GM12878 (cell line): ENCODE measurements around the gene SEZ6L2. TPM values are rescaled to one million over a fixed set of nuclear protein-coding genes. Genes with fewer than 3 reads are reported as not detected.

Experiments used
- CBFB ChIP-seq: IDR thresholded peaks from 2 replicates; pipeline ENCODE4 v1.6.1; 2016; ENCODE audit warnings: antibody characterized with exemption, low read depth
- CREM ChIP-seq: IDR thresholded peaks from 2 replicates; pipeline ENCODE4 v1.6.1; 2014; ENCODE audit warnings: antibody characterized with exemption, low read depth
- EED ChIP-seq: sonication (generic); IDR thresholded peaks from 2 replicates; pipeline ENCODE4 v1.6.1; 2016; ENCODE audit warnings: antibody characterized with exemption, low read depth
- ELK1 ChIP-seq: IDR thresholded peaks from 2 replicates; pipeline ENCODE4 v1.6.1; 2012; ENCODE audit warnings: low read depth, low read length, improper control_type of control experiment
- HDAC6 ChIP-seq: fragments of 200-600 bp; sonication (generic); IDR thresholded peaks from one replicate; pipeline ENCODE4 v1.8.0; 2017; ENCODE audit warnings: antibody characterized with exemption; ENCODE audit not compliant: unreplicated experiment
- IKZF2 ChIP-seq, 2 experiments: fragments of 450-650 bp; IDR thresholded peaks; 2 replicates each; pipeline ENCODE4 v1.6.1; 2017; ENCODE audit warnings: mild to moderate bottlenecking in 2 of 2, moderate library complexity in 2 of 2
- POLR2AphosphoS2 ChIP-seq: IDR thresholded peaks from 2 replicates; pipeline ENCODE4 v1.6.1; 2011; ENCODE audit warnings: low read depth, mild to moderate bottlenecking, low read length, improper control_type of control experiment, moderate library complexity
- REST ChIP-seq: IDR thresholded peaks from 2 replicates; pipeline ENCODE4 v1.6.1; 2012; ENCODE audit warnings: mild to moderate bottlenecking, low read depth, low read length
- SMAD1 ChIP-seq: fragments of 450-650 bp; IDR thresholded peaks from 2 replicates; pipeline ENCODE4 v1.6.1; 2018; ENCODE audit warnings: mild to moderate bottlenecking, low read depth; ENCODE audit not compliant: partially characterized antibody
- SP1 ChIP-seq: IDR thresholded peaks from one replicate; pipeline ENCODE4 v1.6.1; 2011; ENCODE audit warnings: low read depth, low read length
- YBX1 ChIP-seq: fragments of 450-650 bp; IDR thresholded peaks from 2 replicates; pipeline ENCODE4 v1.6.1; 2016; ENCODE audit warnings: antibody characterized with exemption
- polyA plus RNA-seq, 11 experiments: library from polyadenylated mRNA; depleted of rRNA in 4 of 11; unstranded in 6 of 11; stranded (reverse) in 5 of 11; fragments of >200 nt; fragmentation: Nextera tagmentation in 4 of 11; fragmentation: Illumina TruSeq in 1 of 11; extraction: Ambion mirVana in 4 of 11; extraction: Trizol in 1 of 11; gene quantifications; 1 replicate in 1 of 11; 2 replicates in 10 of 11; pipeline versions ENCODE4 v1.2.1 to v1.2.3, GENCODE V29; 2011 to 2016; ENCODE audit warnings: inconsistent platforms in 2 of 11, missing spikeins in 2 of 11, low read depth in 1 of 11
- total RNA-seq, 4 experiments: library from RNA; depleted of rRNA in 3 of 4; stranded (reverse); fragments of >200 nt in 3 of 4; fragmentation: Illumina TruSeq in 1 of 4; extraction: Trizol in 1 of 4; gene quantifications; 2 replicates each; pipeline versions ENCODE4 v1.2.1 to v1.2.3, GENCODE V29; 2013 to 2021

The SEZ6L2 gene
- total and polyA plus RNA-seq, 10 of the 15 experiments (the other 5 are each of a cell fraction or from before 2014, with no cell fraction given), result 0.06 to 0.49 TPM; not detected in 8

GRCh38 chr16:29837841-29838240, 61.5 kb downstream of the SEZ6L2 start (continued):
- TF ChIP-seq REST (no peak), HDAC6 (no peak), ELK1 (no peak), POLR2AphosphoS2 (no peak), YBX1 (no peak), CREM (no peak), CBFB (no peak), SP1 (no peak), IKZF2 (IDR thresholded peaks at IDR 0.05) (no peak), EED (no peak), SMAD1 (no peak)
